T-helper 2 cell treated with Interferon-gamma antibody and Interleukin-4, amounts not matched to agents 5 μg/mL and 100 μg/mL, for 36 hours (primary cell): ENCODE measurements around the gene ATF5.

Source experiments
- DNase-seq: peaks from one replicate; pipeline ENCODE4 v3.0.0; 2021; ENCODE audit warnings: low spot score
- H3K27ac Mint-ChIP-seq: one replicate; pipeline ENCODE4 v1.8.0; 2021; ENCODE audit warnings: mild to moderate bottlenecking, mixed read lengths
- H3K27me3 Mint-ChIP-seq: one replicate; pipeline ENCODE4 v1.8.0; 2021; ENCODE audit warnings: low read depth, mixed read lengths
- H3K36me3 Mint-ChIP-seq: one replicate; pipeline ENCODE4 v1.8.0; 2021; ENCODE audit warnings: low read depth, mixed read lengths
- H3K4me1 Mint-ChIP-seq: one replicate; pipeline ENCODE4 v1.8.0; 2021; ENCODE audit warnings: low read depth, mixed read lengths
- H3K4me3 Mint-ChIP-seq: one replicate; pipeline ENCODE4 v1.8.0; 2022; ENCODE audit warnings: mild to moderate bottlenecking, moderate library complexity, mixed read lengths
- H3K9me3 Mint-ChIP-seq: one replicate; pipeline ENCODE4 v1.8.0; 2021; ENCODE audit warnings: mixed read lengths

The ATF5 gene

DNA sequence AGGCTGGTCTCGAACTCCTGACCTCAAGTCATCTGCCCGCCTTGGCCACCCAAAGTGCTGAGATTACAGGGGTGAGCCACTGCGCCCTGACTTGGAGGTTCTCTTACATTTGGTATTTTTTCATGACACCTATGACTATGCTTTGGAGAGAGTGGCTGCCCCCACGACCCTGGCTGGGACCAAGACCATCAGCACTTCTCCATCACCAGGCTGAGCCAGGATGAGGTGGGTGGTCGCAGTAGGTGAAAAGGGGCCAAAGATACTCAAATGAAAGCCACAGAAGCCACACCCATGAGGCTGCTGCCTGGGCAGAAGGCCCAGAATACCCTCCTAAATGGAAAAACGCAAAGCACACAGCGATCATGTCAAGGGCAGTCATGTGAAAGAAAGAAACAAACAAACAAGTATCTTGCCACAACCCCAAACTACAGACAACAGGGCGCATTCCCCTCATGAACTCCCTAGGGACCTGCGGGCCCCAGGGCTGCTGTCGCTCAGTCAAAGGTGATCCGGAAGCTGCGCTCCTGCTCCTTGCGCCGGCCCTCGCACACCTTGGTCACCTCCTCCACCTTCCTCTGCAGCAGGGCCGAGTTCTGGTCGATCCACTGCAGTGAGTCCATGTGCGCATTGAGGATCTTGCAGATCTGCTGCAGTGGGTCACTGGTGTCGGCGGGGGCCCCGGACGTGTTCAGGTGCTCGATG is 21.1 kb upstream of the ATF5 start:
- peaks cover 19% of the 10 kb centered on the region for H3K4me1 Mint-ChIP-seq
- peak overlapping the region; percentile 15 for H3K27ac Mint-ChIP-seq
- no peak overlapping the region for H3K4me3 Mint-ChIP-seq
- no peak for DNase-seq
- no peaks in the 10 kb centered on the region for H3K27me3 Mint-ChIP-seq
- peaks cover 37% of the 10 kb centered on the region for H3K36me3 Mint-ChIP-seq
- no peaks in the 10 kb centered on the region for H3K9me3 Mint-ChIP-seq

DNA sequence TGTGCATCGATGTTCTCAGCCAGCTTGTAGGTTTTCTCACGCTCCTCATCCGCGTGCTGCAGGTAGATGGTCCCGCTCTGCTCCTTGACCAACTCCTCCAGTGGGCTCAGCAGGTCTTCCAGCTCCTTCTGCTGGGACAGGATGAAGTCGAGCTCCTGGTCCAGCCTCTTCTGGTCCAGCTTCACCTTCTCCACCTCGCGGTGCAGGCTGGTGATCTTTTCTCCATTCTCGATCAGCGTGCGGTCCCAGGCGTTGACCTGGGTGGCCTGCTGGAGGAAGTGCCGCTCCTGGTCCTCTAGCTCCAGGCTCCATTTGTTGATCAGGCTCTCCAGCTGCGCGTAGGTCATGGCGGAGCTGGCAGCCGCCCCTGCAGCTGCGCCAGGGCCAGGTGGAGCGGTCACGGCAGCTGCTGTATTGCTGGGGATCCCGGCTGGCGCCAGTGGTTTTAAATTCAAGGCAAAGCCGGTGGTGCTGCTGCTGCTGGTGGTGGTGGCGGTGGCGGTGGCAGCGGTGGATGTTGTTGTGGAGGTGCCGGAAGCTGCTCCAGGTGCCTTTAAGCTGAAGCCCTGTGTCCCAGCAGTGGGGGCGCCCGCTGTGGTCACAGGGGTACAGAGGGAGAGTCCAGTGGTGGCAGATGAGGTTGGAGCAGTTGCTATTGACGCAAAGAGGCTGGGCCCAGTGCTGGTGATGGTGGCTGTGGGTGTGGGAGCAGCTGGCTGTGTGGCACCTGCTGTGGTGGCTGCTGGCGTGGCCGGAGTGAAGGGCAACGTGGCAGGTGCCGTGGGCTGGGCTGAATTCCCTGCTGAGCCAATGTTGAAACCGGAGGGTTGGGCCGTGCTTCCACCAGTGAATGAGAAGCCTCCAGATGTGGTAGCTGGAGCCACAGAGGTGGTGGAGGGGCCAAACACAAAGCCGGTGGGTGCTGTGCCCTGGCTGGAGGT is 20.3 kb upstream of the ATF5 start:
- H3K36me3 Mint-ChIP-seq, result peaks cover 46% of the 10 kb centered on the region
- peaks cover 24% of the 10 kb centered on the region for H3K4me1 Mint-ChIP-seq
- no peaks in the 10 kb centered on the region for H3K27me3 Mint-ChIP-seq
- no peak overlapping the region for H3K27ac Mint-ChIP-seq
- no peak for DNase-seq
- no peak overlapping the region for H3K4me3 Mint-ChIP-seq
- H3K9me3 Mint-ChIP-seq, result no peaks in the 10 kb centered on the region

DNA sequence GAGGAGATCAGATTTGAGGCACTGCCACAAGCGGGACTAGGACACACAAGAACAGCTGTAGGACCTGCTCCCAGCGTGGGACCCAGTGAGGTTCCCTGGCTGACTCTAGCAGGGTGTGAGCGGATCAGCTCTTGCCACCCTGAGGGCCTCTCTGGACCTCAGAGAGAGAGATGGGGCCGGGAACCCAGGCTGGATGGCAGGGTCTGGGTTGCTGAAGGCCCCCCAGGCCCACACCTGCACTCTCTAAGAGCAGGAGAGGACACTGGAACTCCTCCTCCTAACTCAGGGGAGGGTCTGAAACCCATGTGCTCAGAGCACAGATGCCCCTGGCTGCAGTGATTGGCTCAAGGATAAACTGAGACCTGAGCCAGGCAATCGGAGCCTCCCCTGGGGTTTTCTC is 18.8 kb upstream of the ATF5 start:
- Mint-ChIP-seq H3K9me3 (no peaks in the 10 kb centered on the region), H3K27ac (no peak overlapping the region), H3K4me3 (no peak overlapping the region), H3K36me3 (peaks cover 57% of the 10 kb centered on the region), H3K27me3 (no peaks in the 10 kb centered on the region), H3K4me1 (peaks cover 24% of the 10 kb centered on the region)
- DNase-seq, result no peak

DNA sequence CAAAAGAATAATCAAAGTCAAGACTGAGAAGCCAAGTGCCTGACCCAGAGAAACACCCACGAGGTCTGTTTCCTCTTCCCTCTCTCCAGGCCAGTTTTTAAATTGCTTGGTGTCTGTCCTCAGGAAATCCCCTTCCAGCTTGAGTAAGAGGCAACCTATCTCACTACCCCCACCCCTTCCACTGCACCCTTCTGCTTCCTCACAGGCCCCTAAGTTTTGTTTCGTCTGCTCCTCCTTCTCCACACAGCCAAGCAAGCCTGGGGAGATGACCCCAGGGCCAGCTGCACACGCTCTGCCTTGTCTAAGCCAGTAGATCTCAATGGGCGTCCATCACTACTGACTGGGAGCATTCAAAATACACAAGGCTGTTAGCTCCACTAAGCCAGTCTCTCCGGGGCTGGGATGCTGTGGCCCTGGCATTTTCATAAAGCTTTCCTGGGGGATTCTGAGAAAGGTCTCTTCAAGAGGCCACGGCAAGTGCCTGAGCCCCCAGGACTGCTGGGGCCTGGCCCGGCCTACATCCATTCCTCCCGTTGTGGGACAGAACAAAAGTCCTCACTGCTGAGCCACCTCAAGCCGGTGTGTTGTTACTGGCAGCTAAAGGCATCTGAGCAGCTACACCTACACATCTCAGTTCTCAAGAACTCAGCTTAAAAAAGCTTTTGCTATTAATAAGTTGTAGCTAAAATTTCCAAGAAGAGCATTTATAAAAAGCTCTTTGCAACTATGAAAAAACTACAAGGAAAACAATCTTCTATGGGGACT is 17.4 kb upstream of the ATF5 start:
- H3K27me3 Mint-ChIP-seq, result no peaks in the 10 kb centered on the region
- peak overlapping the region; percentile 63 for H3K27ac Mint-ChIP-seq
- peak overlapping the region; percentile 21 for H3K4me3 Mint-ChIP-seq
- H3K4me1 Mint-ChIP-seq, result peaks cover 21% of the 10 kb centered on the region
- peaks cover 55% of the 10 kb centered on the region for H3K36me3 Mint-ChIP-seq
- no peaks in the 10 kb centered on the region for H3K9me3 Mint-ChIP-seq
- peak; percentile 44 for DNase-seq

DNA sequence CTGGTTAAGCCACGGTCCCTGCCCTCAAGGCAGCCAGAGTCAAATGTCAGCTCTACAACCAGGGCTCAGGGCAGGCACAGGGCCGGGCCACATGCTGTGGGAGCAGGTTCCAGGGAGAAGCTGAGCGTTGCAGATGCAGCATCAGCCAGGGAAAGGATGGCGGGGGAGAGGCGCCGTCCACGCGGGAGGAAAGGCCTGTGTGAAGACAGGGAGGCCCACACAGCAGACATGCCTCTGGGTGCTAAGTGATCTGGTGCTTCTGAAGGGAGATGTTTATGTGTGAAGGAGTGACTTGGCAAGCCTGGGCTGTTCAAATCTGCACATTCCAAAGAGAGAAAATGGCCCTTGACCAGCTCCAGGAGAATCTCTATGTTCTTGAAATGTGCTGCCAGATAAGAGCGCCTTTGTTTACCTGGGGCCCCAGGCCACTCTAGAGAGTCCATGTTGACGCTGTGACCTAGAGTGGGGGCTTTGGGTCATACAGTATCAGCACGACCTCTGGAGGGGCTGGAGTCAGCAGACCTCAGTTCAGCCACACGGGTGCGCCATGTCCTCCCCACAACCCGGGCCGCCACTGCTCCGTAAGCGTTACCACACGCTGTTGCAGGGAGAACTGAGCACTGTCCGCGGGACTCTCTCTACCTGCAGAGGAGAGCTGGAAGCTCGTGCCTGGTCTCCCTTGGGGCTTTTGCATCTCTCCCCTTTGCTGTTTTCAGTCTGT is 15.9 kb upstream of the ATF5 start:
- Mint-ChIP-seq H3K27me3 (no peaks in the 10 kb centered on the region), H3K36me3 (peaks cover 61% of the 10 kb centered on the region), H3K9me3 (no peaks in the 10 kb centered on the region), H3K4me3 (no peak overlapping the region), H3K4me1 (peaks cover 20% of the 10 kb centered on the region), H3K27ac (no peak overlapping the region)
- DNase-seq, result no peak

DNA sequence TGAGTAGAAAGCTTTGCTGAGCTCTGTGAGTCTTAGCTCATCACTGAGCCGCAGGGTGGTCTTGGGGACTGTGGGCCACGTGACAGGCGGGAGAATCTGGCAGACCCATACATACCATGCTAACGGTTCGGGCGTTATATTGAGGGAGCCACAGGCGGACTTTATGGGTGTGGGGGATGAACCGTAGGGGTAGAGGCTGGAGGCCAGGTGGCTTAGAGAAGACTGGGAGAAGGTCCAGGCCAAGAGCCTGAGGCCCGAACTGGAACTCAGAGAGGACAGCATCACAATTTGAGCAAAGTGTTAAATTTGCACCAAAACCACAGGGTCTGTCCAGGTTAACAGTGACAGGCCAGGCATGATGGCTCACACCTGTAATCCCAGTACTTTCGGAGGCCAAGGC is 15.3 kb upstream of the ATF5 start:
- Mint-ChIP-seq H3K4me3 (no peak overlapping the region), H3K36me3 (peaks cover 58% of the 10 kb centered on the region), H3K4me1 (peaks cover 20% of the 10 kb centered on the region), H3K27ac (no peak overlapping the region), H3K9me3 (no peaks in the 10 kb centered on the region), H3K27me3 (no peaks in the 10 kb centered on the region)
- DNase-seq, result no peak

DNA sequence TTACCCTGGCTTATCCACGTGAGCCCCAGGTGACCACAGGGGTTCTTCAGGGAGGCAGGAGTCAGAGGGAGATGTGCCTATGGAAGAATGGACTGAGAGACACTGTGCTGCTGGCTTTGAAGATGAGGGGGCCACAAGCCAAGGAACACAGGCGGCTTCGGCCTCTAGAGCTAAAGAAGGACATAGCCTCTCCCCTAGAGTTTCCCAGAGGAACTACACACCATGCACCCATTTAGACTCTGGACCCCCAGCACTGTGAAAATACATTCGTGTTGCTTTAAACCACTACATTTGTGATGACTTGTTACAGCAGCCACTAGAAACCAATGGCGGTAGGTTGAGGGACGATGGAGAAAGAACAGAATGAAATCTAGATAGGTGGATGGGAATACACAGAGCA is 13.7 kb upstream of the ATF5 start:
- Mint-ChIP-seq H3K36me3 (peaks cover 58% of the 10 kb centered on the region), H3K27ac (no peak overlapping the region), H3K4me1 (peaks cover 22% of the 10 kb centered on the region), H3K27me3 (no peaks in the 10 kb centered on the region), H3K4me3 (no peak overlapping the region), H3K9me3 (no peaks in the 10 kb centered on the region)
- no peak for DNase-seq

DNA sequence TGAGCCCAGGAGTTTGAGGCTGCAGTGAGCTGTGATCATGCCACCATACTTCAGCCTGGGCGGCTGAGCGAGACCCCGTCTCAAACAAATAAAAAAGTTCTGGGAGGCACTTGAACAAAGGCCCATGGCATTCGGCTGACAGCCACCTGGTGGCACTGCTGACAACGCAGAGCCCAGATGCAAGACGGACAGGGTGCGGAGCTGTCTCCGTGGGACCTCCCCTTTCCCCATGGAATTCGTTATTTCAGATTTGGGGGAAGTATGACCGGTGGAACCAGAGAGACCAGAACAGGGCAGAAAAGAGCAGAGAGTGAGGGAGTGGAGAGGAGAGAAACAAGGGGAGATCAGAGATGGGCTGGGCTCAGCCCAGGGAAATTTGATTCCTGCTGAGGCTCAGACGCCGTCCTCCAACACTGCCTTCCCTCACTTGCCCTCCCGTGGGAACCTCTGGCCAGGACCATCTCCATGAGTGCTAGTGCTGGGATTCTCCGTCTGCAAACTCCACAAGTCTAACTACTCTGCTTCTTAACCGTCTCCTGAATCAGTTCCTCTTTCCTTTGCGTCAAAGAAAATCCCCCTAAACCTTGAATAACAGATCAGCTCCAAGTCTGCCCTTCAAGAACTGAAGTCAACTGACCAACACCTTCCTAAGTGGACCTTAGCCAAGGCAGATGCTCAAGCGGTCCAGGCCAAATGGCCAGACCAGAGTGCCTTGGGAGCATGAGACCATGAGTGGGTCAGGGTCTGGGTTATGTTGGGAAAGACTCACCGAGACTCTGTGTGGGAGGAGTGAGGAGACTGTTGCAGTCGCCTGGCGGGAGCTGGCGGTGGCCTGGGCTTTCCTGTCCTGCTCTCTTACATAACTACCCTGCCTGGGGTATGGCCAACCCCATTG is 11.9 kb upstream of the ATF5 start:
- peaks cover 60% of the 10 kb centered on the region for H3K36me3 Mint-ChIP-seq
- no peak overlapping the region for H3K4me3 Mint-ChIP-seq
- no peaks in the 10 kb centered on the region for H3K9me3 Mint-ChIP-seq
- DNase-seq, result no peak
- H3K27me3 Mint-ChIP-seq, result no peaks in the 10 kb centered on the region
- H3K4me1 Mint-ChIP-seq, result peaks cover 19% of the 10 kb centered on the region
- no peak overlapping the region for H3K27ac Mint-ChIP-seq

DNA sequence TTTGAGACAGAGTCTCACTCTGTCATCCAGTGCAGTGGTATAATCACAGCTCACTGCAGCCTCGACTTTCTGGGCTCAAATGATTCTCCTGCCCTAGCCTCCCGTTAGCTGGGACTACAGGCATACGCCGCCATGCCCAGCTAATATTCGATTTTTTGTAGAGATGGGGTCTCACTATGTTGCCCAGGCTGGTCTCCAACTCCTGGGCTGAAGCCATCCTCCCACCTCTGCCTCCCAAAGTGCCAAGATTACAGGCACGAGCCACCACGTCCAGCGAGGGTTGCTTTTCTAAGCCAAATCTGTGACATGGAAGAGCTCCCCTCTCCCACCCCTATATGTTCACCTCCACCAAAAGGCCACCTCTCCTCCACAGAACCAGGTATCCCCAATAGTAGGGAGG is 10.9 kb upstream of the ATF5 start:
- peaks cover 56% of the 10 kb centered on the region for H3K36me3 Mint-ChIP-seq

DNA sequence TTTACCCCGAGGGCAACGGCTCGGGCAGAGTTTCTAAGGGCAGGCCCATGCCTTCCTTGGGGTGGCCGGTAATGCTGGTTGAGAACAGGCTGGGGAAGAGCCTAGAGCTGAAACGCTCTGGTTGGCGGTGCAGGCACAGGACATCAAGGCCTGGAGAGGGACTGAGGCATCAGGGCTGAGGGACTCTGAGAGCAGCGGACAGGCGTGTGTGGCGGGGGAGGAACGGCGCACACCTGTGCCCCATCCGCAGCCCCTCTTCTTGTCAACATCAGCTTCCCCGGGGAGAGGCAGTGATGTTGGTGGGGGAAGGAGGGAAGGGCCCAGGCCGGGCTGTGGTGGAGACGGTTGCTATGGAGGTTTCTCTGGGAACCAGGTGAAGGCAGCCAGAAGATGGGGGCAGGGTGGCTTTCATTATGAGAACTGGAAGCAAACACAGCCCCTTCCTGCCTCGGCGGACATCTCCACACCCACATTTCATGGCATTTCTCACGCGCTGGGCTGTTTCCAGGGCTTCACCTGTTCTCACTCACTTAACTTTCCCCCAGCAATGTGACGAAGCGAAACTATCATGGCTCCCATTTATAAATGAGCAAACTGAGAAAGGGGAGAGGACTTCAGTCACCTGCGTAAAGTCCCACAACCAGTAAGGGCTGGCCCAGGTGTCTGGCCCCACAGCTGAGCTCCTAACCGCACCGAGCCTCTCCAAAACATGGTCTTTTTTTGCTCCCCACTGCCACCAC is 8.2 kb upstream of the ATF5 start:
- Mint-ChIP-seq H3K27ac (no peak overlapping the region), H3K27me3 (no peaks in the 10 kb centered on the region), H3K4me3 (no peak overlapping the region), H3K4me1 (peaks cover 12% of the 10 kb centered on the region), H3K36me3 (peaks cover 42% of the 10 kb centered on the region), H3K9me3 (no peaks in the 10 kb centered on the region)
- DNase-seq, result no peak

More for the DNA sequence above, 10.9 kb upstream of the ATF5 start:
- Mint-ChIP-seq H3K27me3 (no peaks in the 10 kb centered on the region), H3K9me3 (no peaks in the 10 kb centered on the region), H3K27ac (no peak overlapping the region), H3K4me3 (no peak overlapping the region), H3K4me1 (peaks cover 12% of the 10 kb centered on the region)
- no peak for DNase-seq

DNA sequence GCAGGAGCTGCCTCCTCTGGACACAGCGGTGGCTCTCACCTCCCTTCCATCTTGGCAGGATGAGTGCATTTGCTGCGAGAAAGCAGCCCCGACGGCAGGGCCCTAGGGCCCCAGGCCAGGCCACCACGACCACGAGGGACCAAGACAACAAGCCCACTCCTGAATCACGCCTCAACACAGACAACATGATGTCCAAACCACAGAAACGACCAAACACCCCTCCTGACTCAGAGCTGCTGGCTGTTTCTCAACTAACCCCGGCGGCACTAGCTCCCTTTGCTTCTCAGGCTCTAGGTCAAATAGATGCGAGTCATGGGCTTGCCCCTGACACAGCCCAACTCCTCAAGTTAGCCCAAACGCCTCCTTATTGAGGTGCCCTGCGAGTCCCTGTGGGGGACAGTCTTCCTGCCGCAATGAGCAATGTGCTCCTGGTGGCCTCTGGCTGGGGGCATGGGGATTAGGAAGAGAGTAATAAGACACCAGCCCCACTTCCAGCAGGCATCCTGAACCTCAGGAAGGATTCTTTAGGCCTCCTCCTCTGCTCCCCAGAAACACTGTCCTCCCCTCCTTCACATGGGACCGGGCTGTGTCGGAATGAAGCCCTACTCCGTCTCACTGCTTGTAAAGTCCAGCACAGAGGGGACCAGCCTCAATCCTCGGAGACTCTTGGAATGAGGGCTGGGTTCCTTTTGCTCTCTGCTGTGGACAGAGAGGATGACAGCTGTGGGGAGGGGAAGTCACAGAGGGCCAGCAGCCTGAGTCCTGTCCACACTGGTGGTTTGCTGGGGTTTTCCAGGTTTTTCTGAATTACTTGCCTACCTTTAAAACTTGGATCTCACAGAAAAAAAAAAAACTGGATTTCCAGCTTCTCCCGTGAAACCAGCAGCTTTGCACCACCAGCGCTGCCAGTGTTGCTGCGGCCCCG is 6.9 kb upstream of the ATF5 start:
- H3K4me3 Mint-ChIP-seq, result no peak overlapping the region
- peaks cover 39% of the 10 kb centered on the region for H3K36me3 Mint-ChIP-seq
- no peaks in the 10 kb centered on the region for H3K27me3 Mint-ChIP-seq
- H3K27ac Mint-ChIP-seq, result no peak overlapping the region
- H3K9me3 Mint-ChIP-seq, result no peaks in the 10 kb centered on the region
- peak; percentile 12 for DNase-seq
- H3K4me1 Mint-ChIP-seq, result peaks cover 14% of the 10 kb centered on the region
